NCI-H1092 treated with DMSO at 0.1 percent for 48 hours (cell line): ENCODE measurements around the gene SOX8.

ENCODE experiments used
- DNase-seq: peaks from one replicate; lab custom pipeline; 2025; lab: John Stamatoyannopoulos, UW

Gene SOX8

DNA sequence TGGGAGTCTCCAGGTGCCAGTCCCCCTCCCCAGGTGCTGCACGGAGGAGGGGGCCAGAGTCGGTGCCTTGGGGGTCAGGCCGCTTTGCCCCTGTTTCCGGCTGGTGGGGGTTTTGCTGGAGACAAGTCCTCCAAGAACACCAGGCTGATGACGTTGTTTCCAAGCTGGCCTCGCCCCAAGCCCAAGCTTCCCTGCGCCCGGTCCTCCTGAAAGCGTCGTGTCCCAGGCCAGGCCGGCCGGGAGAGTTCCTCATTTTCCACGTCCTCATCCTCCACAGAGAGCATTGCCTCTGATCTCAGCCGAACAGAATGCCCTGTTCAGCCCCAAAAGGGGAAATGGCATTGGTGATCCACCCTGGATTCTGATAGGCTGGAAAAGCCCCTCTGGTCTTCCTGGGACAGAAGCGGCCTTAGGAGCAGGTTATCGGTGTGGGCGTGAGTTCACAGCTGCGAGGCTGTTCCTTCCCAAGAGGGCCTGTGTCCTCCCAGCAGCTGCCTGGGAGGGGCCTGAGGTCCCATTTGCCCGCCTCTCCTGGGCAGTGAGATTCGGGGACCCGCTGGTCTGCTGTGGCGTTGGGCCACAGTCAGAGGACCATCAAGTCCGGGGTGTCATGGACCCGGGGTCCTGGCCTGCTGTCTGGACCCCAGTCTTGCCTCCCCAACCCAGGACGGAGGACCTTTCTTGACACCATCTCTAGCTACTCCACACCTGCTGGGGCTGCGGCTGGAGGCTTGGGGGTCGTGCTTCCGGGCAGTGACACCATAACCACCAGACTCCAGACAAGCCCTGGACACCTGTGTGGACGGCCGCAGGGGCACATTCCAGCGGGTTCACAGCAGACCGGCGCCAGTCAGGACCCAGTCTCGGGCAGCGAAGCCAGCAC, 7.1 kb downstream of the SOX8 start:
- no peak for DNase-seq

- no peak for DNase-seq
These were observed 7.8 kb downstream of the SOX8 start for GRCh38 chr16:989354-989814.

- DNase-seq: no peak
These were observed 9.1 kb downstream of the SOX8 start for GRCh38 chr16:990516-991291.

DNA sequence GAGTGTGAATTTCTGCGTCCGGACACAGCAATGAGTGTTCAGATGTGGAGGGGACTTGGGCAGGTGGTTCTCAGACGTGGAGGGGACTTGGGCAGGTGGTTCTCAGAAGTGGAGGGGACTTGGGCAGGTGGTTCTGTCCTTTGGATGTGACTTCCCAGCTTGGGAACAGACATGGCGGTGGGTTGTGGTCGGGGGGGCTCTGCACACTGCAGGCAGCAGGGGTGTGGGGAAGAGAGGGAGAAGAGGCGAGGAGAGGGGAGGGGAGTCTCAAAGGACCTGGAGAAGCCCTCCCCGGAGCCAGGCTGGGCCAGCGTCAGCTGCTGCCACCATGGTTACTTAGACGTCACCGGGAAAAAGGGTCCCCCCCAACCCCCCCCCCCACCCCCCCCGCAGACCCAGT, 9.8 kb downstream of the SOX8 start:
- DNase-seq: no peak

GRCh38 chr16:991773-992172, 10.2 kb downstream of the SOX8 start:
- DNase-seq: no peak

DNA sequence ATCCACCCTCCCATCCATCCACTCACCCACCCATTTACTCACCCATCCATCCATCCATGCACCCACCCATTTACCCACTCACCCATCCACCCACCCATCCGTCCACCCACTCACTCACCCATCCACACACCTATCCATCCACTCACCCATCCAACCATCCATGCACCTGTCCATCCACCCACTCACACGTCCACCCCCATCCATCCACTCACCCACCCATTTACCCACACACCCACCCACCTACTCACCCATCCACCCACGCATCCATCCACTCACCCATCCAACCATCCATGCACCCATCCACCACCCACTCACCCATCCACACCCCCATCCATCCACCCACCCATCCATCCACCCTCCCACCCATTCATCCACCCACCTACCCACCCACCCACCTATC, 12.2 kb downstream of the SOX8 start:
- DNase-seq: no peak

DNA sequence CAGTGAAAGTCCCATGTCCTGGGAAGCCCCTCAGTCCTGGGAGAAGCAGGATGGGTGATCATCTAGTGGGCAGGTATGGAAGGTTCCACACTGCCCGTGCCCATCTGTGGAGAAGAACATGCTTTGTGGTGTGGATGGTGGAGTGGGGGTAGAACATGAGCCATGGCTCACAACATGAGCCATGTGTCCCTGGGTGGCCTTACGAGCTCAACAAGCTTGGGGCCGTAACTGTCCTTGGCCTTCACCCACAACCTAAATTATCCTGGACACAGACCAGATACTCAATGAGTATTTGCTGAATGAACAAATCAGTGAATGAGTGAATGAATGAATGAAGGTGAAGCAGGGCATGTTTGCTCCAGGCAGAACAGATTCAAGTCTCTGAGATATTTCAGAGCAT, 13.5 kb downstream of the SOX8 start:
- DNase-seq: no peak

DNA sequence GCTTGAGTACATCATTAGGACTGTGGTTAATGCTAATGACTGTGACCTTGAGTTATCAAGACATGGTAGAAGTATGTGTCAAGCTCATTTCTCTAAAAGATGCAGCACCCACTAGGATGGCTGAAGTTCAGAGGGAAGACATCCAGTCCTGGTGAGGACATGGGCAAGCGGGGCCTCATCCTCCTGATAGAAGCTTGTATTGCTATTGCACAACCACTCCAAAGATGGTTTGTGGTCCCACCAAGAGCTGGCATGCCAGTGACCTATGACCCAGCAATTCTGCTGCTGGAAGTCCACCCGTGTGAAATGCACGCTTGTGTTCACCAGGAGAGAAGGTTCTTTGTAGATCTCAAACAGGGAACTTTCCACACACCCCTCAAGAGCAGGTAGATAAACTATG, 14.2 kb downstream of the SOX8 start:
- no peak for DNase-seq

- DNase-seq: no peak
These were observed 15.1 kb downstream of the SOX8 start for GRCh38 chr16:996681-997080.

DNA sequence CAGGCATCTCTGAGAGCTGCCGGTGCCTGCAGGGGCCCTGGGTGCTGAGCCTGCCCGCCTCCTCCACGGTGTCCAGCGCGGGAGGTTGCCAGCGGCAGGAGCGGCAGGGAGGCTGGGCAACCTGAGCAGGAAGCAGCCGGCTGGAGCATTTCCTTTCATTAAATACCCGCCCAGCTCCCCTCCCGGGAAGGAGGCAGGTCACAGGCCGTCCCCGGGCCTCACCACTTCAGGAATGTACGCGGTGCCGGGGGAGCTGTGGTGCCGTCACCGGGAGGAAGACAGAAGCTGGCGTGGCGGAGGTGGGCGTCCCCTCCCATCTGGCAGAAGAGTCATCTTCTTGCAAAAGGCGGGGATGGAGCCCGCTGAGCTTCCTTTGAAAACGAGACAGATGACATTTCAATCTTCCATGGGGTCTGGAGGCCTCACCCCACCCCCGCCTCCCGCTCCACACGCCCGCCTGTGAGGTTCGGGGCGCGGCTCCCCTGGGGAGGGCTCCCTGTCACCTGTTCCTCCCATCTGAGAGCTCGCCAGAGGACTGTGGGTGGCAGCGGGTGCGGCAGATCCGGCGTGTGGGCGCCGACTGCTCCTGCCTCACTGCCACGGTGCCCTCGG, 16.0 kb downstream of the SOX8 start:
- DNase-seq: no peak

- no peak for DNase-seq
These were observed 16.6 kb downstream of the SOX8 start for GRCh38 chr16:998211-998610.

GRCh38 chr16:998615-999014, 17.0 kb downstream of the SOX8 start:
- no peak for DNase-seq

- no peak for DNase-seq
These were observed 18.1 kb downstream of the SOX8 start for GRCh38 chr16:999677-1000076.

- DNase-seq: no peak
These were observed 19.0 kb downstream of the SOX8 start for GRCh38 chr16:1000608-1001007.

GRCh38 chr16:1001096-1001495, 19.5 kb downstream of the SOX8 start:
- DNase-seq: no peak

GRCh38 chr16:1002399-1003166, 21.0 kb downstream of the SOX8 start:
- DNase-seq: no peak

GRCh38 chr16:1003391-1004347, 22.1 kb downstream of the SOX8 start:
- no peak for DNase-seq

GRCh38 chr16:1005286-1005685, 23.7 kb downstream of the SOX8 start:
- no peak for DNase-seq

DNA sequence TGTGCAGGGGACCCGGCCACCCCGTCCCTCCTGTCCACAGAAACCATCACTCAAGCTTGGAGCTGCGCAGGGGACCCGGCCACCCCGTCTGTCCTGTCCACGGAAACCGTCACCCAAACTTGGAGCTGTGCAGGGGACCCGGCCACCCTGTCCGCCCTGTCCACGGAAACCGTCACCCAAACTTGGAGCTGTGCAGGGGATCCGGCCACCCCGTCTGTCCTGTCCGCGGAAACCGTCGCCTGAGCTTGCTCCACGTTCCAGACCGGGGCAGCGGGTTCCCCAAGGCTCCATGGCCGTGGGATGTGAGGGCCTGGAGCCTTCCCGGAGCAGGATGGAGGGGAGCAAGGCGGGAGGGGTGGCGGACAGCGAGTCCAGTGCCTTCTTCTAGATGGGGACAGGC, 25.2 kb downstream of the SOX8 start:
- no peak for DNase-seq

DNA sequence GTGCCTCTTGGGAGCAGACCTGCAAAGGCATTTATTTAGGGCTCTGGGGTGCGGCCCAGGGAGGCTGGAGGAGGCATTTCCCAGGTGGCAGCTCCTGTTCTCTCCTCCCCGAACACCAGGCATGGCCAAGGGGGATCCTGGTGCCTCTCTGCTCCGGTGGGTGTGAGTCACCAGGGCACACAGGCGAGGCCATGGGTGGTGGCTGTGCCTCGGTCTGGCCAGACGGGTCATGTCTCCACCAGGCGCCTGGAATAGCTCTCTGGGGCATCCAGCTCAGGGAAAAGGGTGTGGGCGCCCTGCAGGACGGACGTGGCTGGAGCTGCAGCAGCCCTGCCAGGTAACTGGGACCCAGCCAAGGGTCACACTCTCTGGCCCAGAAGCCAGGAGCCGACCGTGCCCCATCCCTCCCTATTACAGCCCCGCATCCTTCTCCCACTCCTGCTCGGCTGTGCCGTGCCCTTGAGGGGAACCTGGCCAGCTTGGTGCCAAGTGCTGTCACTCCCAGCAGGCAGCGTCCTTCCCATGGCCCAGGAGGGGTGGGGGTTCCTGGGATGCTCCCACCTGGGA, 25.8 kb downstream of the SOX8 start:
- DNase-seq: no peak

DNA sequence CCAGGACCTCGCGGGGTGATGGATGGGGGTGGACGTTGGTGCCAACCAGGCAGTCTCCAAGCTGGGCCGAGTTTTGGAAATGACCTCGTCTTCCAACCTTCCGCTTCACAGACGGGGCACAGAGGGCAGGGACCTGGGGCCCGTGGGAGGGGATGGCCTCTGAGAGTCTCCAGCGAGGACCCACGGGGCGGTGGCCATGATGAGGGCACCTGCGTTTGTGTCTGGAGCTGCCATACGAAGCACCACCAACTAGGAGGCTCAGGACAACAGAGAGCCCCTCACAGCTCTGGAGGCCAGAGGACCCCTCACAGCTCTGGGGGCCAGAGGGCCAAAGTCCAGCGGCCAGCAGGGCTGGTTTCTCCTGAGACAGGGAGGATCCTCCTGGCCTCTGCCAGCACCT, 26.5 kb downstream of the SOX8 start:
- no peak for DNase-seq
